Measurements from ENCODE around the gene SLC35D2. TPM values are rescaled to one million over a fixed set of nuclear protein-coding genes. Genes with fewer than 3 reads are reported as not detected.
A peak's percentile ranks its signal among the peaks of the same experiment; 100 is the strongest.
"Not testable (repeated sequence)": the region's sequence is repeated elsewhere in the genome, so short reads cannot be mapped to it uniquely, and the experiment has no call there.

SLC35D2 gene
- total RNA-seq, 4 donors from 2014 or later, result 20.5 to 29.5 (median 21.8) TPM

DNA sequence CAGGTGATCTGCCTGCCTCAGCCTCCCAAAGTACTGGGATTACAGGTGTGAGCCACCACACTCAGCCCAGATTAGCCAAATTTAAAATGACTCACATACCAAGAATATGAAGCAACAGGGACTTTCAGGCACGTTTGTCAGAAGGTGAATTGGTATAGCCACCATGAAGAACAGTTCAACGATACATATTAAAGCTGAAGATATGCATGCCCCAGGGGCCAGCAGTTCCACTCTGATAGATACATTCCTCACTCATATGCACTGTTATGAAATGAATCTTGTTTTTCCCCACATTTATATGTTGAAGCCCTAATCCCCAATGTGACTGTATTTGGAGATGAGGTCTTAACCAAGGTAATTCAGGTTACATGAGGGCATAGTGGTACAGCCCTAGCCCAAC is 22.5 kb downstream of the SLC35D2 start:
- no peaks in the 10 kb centered on the region for H3K9me3 ChIP-seq
- no peak overlapping the region for H3K4me3 ChIP-seq
- H3K27me3 ChIP-seq, result no peaks in the 10 kb centered on the region
- 83% methylated on average over 2 of the region's 2 CpGs for WGBS
- TF ChIP-seq CTCF (IDR thresholded peaks at IDR 0.05) (no peak), POLR2A (IDR thresholded peaks at IDR 0.05; ENCODE audit: low read depth) (no peak), POLR2AphosphoS5 (IDR thresholded peaks at IDR 0.05) (no peak), EP300 (IDR thresholded peaks at IDR 0.05) (no peak)
- intact Hi-C loops (cut with DNase I), result no loop called here
- DNase-seq (ENCODE audit: extremely low spot score), result no peak
- no peak overlapping the region for H3K27ac ChIP-seq (replicated peaks in 1 of 4)
- peaks cover 40 to 86% (median 74%) of the 10 kb centered on the region in 4 donors for H3K36me3 ChIP-seq
- no peaks in the 10 kb centered on the region for H3K4me1 ChIP-seq

- H3K27me3 ChIP-seq; H3K4me3 ChIP-seq; H3K4me1 ChIP-seq; H3K27ac ChIP-seq (replicated peaks in 1 of 4); H3K9me3 ChIP-seq; intact Hi-C loops (cut with DNase I); DNase-seq (ENCODE audit: extremely low spot score): not testable (repeated sequence)
- H3K36me3 ChIP-seq, result peaks cover 45 to 86% (median 76%) of the 10 kb centered on the region in 4 donors
- WGBS, result 98% methylated on average over 6 of the region's 6 CpGs
Measured at GRCh38 chr9:96360523-96360922, 23.0 kb downstream of the SLC35D2 start.

DNA sequence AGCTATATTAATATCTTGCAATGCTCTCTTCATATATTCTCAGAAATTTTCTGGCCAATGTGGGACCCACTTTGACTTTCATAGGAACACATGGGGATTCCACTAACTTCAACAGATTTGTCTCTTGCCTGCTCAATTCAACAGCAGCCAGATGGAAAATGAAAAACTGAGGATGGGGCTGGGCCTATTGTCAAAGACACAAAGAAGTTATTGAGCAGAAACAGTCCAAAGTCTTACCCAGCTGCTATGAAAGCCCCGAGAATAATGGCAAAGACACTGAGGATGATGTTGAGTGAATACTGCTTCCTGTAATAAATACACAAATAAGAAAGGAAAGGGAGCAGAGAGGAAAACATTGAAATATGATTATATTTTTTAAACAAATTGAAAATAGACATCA is 32.6 kb downstream of the SLC35D2 start:
- H3K27ac ChIP-seq (replicated peaks in 1 of 4), result peak overlapping the region in 1 of 4 donors; percentile 10
- peaks cover 0 to 6% (median 0%) of the 10 kb centered on the region in 4 donors for H3K9me3 ChIP-seq
- no peaks in the 10 kb centered on the region for H3K27me3 ChIP-seq
- TF ChIP-seq EP300 (IDR thresholded peaks at IDR 0.05) (no peak), CTCF (IDR thresholded peaks at IDR 0.05) (no peak), POLR2AphosphoS5 (IDR thresholded peaks at IDR 0.05) (no peak), POLR2A (IDR thresholded peaks at IDR 0.05; ENCODE audit: low read depth) (no peak)
- whole genome bisulfite sequencing, result 82% methylated on average over 1 of the region's 1 CpG
- no peak for DNase-seq (ENCODE audit: extremely low spot score)
- no peak overlapping the region for H3K4me3 ChIP-seq
- intact Hi-C loops (cut with DNase I), result no loop called here
- peaks cover 9 to 61% (median 40%) of the 10 kb centered on the region in 4 donors for H3K36me3 ChIP-seq
- peaks cover 0 to 11% (median 10%) of the 10 kb centered on the region in 4 donors for H3K4me1 ChIP-seq

DNA sequence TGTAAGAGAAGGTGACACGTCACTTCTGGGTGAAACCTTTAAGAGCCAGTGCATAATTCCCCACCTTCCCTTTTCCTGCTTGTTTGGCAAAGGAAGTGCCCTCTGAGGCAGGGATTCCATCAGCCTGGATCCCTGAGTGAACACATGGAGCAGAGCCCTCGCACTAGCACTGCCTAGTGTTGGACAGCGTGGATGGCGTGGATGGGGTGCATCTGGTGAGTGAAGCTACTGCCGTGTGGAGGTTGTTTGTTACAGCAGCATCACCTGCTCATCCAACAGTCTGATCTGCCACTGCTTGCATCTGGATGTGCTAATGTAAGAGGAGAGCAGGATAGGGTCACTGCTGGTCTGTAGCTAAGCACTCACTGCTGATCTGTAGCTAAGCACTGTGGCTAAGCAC is 35.2 kb downstream of the SLC35D2 start:
- intact Hi-C loops (cut with DNase I), result no loop called here

DNA sequence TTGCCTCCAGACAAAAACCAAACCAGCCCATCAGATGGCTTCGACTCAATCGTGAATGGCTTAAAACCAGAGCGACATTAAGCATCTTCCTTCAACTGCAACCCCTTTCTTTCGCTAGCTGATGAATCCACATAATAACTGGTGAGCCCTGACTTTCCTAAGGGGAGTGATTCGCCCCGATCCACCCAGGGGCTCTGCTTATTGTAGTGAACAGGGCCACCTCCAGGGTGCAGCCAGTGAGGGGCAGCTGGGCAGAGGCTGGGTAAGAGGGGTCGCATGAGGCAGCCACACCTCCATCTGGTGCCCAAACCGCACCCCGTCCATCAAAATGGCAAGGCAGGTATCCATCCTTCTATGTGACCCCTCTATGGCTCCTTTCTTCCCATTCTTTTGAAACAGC is 38.0 kb downstream of the SLC35D2 start:
- H3K4me3 ChIP-seq, result no peak overlapping the region
- no peak for DNase-seq (ENCODE audit: extremely low spot score)
- no peak for TF ChIP-seq POLR2AphosphoS5 (IDR thresholded peaks at IDR 0.05)
- intact Hi-C loops (cut with DNase I), result no loop called here
- peaks cover 6 to 35% (median 24%) of the 10 kb centered on the region in 4 donors for H3K36me3 ChIP-seq
- H3K9me3 ChIP-seq, result peaks cover 0 to 6% (median 0%) of the 10 kb centered on the region in 4 donors
- H3K27me3 ChIP-seq, result no peaks in the 10 kb centered on the region
- WGBS, result 89% methylated on average over 9 of the region's 9 CpGs
- H3K4me1 ChIP-seq, result peaks cover 19 to 43% (median 31%) of the 10 kb centered on the region in 4 donors
- H3K27ac ChIP-seq (replicated peaks in 1 of 4), result peak overlapping the region; percentile 48 to 71 (median 62)

More for the DNA sequence above, 35.2 kb downstream of the SLC35D2 start:
- Histone ChIP-seq H3K4me1 (peaks cover 13 to 33% (median 29%) of the 10 kb centered on the region in 4 donors), H3K36me3 (peaks cover 6 to 44% (median 25%) of the 10 kb centered on the region in 4 donors), H3K27ac (replicated peaks in 1 of 4) (no peak overlapping the region), H3K4me3 (no peak overlapping the region), H3K27me3 (no peaks in the 10 kb centered on the region), H3K9me3 (peaks cover 0 to 6% (median 0%) of the 10 kb centered on the region in 4 donors)
- DNase-seq (ENCODE audit: extremely low spot score), result no peak
- 99% methylated on average over 5 of the region's 5 CpGs for WGBS
- no peak for TF ChIP-seq CTCF (IDR thresholded peaks at IDR 0.05)
